ENCODE measurements around the gene SLC35E1. TPM values are rescaled to one million over a fixed set of nuclear protein-coding genes. Genes with fewer than 3 reads are reported as not detected.

SLC35E1 gene
- polyA plus RNA-seq, 1 of the 3 experiments (the other 2 are of a cell fraction) = 23.5 TPM

GRCh38 chr19:16571822-16572331, 338 bp downstream of the SLC35E1 start:
- H3K9ac ChIP-seq = peak overlapping the region; percentile 83
- peaks cover 33% of the 10 kb centered on the region for H4K20me1 ChIP-seq (ENCODE audit: insufficient read depth)
- peaks cover 97% of the 10 kb centered on the region for H3K79me2 ChIP-seq (ENCODE audit: insufficient read depth)
- no peak for DNase-seq
- under 1% methylated on average over 34 of the region's 75 CpGs for WGBS (ENCODE audit: low lambda C conversion rate)
- H3F3A ChIP-seq (replicated peaks; ENCODE audit: insufficient read depth) = no peaks in the 10 kb centered on the region
- peaks cover 10 to 30% of the 10 kb centered on the region in 2 experiments; a peak in 3 of 4 replicates for H3K4me1 ChIP-seq (ENCODE audit: control insufficient read depth in 1 of 2, insufficient read depth in 2 of 2, low read depth in 1 of 2, low read length in 1 of 2)
- peak; percentile 5; the same call in 1 of the 2 replicates for TF ChIP-seq MXI1 (IDR thresholded peaks at IDR 0.05; ENCODE audit: low read depth, low read length)
- TF ChIP-seq, protein P1, sequence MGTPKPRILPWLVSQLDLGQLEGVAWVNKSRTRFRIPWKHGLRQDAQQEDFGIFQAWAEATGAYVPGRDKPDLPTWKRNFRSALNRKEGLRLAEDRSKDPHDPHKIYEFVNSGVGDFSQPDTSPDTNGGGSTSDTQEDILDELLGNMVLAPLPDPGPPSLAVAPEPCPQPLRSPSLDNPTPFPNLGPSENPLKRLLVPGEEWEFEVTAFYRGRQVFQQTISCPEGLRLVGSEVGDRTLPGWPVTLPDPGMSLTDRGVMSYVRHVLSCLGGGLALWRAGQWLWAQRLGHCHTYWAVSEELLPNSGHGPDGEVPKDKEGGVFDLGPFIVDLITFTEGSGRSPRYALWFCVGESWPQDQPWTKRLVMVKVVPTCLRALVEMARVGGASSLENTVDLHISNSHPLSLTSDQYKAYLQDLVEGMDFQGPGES (IDR thresholded peaks at IDR 0.05; ENCODE audit: low read depth, low read length) = no peak
- H2AFZ ChIP-seq (ENCODE audit: low read depth) = peak overlapping the region; percentile 76; the same call in 1 of the 2 replicates
- peaks cover 26 to 38% of the 10 kb centered on the region in 2 experiments for H3K36me3 ChIP-seq (replicated peaks in 1 of 2; ENCODE audit: control insufficient read depth in 1 of 2, insufficient read depth in 2 of 2, low read length in 1 of 2)
- peak overlapping the region; percentile 85 to 96 for H3K4me3 ChIP-seq (ENCODE audit: low read depth in 2 of 2, low read length in 1 of 2)
- CTCF ChIA-PET = no interaction called here
- POLR2A ChIA-PET = interaction anchor here (0.7 to 1.6 kb wide), 5 partner anchors 13 to 387 kb away, joined by 3 to 10 read pairs (median 4); partner anchors contain the start of genes FAM32A and MED26
- no peaks in the 10 kb centered on the region for H3K27me3 ChIP-seq (ENCODE audit: insufficient read depth)
- peak overlapping the region; percentile 92 for H3K4me2 ChIP-seq
- H3K27ac ChIP-seq (ENCODE audit: low read depth in 2 of 2, low read length in 1 of 2) = peak overlapping the region; percentile 56 to 70; a peak in 3 of 4 replicates
- H3K9me3 ChIP-seq = no peaks in the 10 kb centered on the region
- no peaks in the 10 kb centered on the region for H3K9me2 ChIP-seq

- Histone ChIP-seq H3K4me1 (ENCODE audit: control insufficient read depth in 1 of 2, insufficient read depth in 2 of 2, low read depth in 1 of 2, low read length in 1 of 2) (peaks cover 10 to 30% of the 10 kb centered on the region in 2 experiments; a peak in 3 of 4 replicates), H3K36me3 (replicated peaks in 1 of 2; ENCODE audit: control insufficient read depth in 1 of 2, insufficient read depth in 2 of 2, low read length in 1 of 2) (peaks cover 32 to 38% of the 10 kb centered on the region in 2 experiments), H3K9me2 (no peaks in the 10 kb centered on the region), H3K79me2 (ENCODE audit: insufficient read depth) (peaks cover 92% of the 10 kb centered on the region), H3K27me3 (ENCODE audit: insufficient read depth) (no peaks in the 10 kb centered on the region), H3K9ac (peak overlapping the region; percentile 83), H2AFZ (ENCODE audit: low read depth) (peak overlapping the region; percentile 76; the same call in 1 of the 2 replicates), H4K20me1 (ENCODE audit: insufficient read depth) (peaks cover 27% of the 10 kb centered on the region), H3K4me3 (ENCODE audit: low read depth in 2 of 2, low read length in 1 of 2) (peak overlapping the region; percentile 85 to 96), H3K9me3 (no peaks in the 10 kb centered on the region), H3K27ac (ENCODE audit: low read depth in 2 of 2, low read length in 1 of 2) (peak overlapping the region in 1 of 2 experiments; percentile 56; a peak in 1 of 4 replicates), H3F3A (replicated peaks; ENCODE audit: insufficient read depth) (no peaks in the 10 kb centered on the region), H3K4me2 (peak overlapping the region; percentile 92)
- TF ChIP-seq MEF2A (IDR thresholded peaks at IDR 0.05; ENCODE audit: borderline replicate concordance, low read depth) (no peak), TEAD4 (IDR thresholded peaks at IDR 0.05; ENCODE audit: borderline replicate concordance, insufficient read depth) (no peak), FOXJ3 (CRISPR knock-in tag; IDR thresholded peaks at IDR 0.05) (no peak), ELF1 (IDR thresholded peaks at IDR 0.05) (no peak), GATA2 (CRISPR knock-in tag; IDR thresholded peaks at IDR 0.05) (no peak), NFIC (IDR thresholded peaks at IDR 0.05; ENCODE audit: borderline replicate concordance) (no peak)
- TF ChIP-seq, protein P2, sequence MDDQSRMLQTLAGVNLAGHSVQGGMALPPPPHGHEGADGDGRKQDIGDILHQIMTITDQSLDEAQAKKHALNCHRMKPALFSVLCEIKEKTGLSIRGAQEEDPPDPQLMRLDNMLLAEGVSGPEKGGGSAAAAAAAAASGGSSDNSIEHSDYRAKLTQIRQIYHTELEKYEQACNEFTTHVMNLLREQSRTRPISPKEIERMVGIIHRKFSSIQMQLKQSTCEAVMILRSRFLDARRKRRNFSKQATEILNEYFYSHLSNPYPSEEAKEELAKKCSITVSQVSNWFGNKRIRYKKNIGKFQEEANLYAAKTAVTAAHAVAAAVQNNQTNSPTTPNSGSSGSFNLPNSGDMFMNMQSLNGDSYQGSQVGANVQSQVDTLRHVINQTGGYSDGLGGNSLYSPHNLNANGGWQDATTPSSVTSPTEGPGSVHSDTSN (IDR thresholded peaks at IDR 0.05) = no peak
- TF ChIP-seq, protein P3, sequence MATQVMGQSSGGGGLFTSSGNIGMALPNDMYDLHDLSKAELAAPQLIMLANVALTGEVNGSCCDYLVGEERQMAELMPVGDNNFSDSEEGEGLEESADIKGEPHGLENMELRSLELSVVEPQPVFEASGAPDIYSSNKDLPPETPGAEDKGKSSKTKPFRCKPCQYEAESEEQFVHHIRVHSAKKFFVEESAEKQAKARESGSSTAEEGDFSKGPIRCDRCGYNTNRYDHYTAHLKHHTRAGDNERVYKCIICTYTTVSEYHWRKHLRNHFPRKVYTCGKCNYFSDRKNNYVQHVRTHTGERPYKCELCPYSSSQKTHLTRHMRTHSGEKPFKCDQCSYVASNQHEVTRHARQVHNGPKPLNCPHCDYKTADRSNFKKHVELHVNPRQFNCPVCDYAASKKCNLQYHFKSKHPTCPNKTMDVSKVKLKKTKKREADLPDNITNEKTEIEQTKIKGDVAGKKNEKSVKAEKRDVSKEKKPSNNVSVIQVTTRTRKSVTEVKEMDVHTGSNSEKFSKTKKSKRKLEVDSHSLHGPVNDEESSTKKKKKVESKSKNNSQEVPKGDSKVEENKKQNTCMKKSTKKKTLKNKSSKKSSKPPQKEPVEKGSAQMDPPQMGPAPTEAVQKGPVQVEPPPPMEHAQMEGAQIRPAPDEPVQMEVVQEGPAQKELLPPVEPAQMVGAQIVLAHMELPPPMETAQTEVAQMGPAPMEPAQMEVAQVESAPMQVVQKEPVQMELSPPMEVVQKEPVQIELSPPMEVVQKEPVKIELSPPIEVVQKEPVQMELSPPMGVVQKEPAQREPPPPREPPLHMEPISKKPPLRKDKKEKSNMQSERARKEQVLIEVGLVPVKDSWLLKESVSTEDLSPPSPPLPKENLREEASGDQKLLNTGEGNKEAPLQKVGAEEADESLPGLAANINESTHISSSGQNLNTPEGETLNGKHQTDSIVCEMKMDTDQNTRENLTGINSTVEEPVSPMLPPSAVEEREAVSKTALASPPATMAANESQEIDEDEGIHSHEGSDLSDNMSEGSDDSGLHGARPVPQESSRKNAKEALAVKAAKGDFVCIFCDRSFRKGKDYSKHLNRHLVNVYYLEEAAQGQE (IDR thresholded peaks at IDR 0.05; ENCODE audit: low read depth, low read length) = no peak
- POLR2A ChIA-PET = interaction anchor here (0.8 kb wide), 1 partner anchor 9 kb away, joined by 3 read pairs; no protein-coding TSS in a partner anchor
- CTCF ChIA-PET = no interaction called here
- 8% methylated on average over 4 of the region's 6 CpGs for WGBS (ENCODE audit: low lambda C conversion rate)
- no peak for DNase-seq
These were observed 932 bp downstream of the SLC35E1 start for GRCh38 chr19:16571283-16571682.
